Measurements from ENCODE around the gene HCN1. TPM values are rescaled to one million over a fixed set of nuclear protein-coding genes. Genes with fewer than 3 reads are reported as not detected.

HCN1 gene
- total RNA-seq, 3 donors from 2014 or later: not detected

GRCh38 chr5:45437752-45438151 lies 258.4 kb downstream of the HCN1 start:
- ATAC-seq (no peak), DNase-seq (no peak)
- Mint-ChIP-seq H3K4me3 (no peak overlapping the region), H3K36me3 (ENCODE audit: insufficient read depth) (no peaks in the 10 kb centered on the region), H3K4me1 (ENCODE audit: low read depth) (no peaks in the 10 kb centered on the region), H3K27me3 (ENCODE audit: low read depth) (no peaks in the 10 kb centered on the region), H3K9me3 (peaks cover 7% of the 10 kb centered on the region)

- Mint-ChIP-seq H3K4me3 (no peak overlapping the region), H3K27me3 (ENCODE audit: low read depth) (no peaks in the 10 kb centered on the region), H3K9me3 (peaks cover 12% of the 10 kb centered on the region), H3K36me3 (ENCODE audit: insufficient read depth) (no peaks in the 10 kb centered on the region), H3K4me1 (ENCODE audit: low read depth) (no peaks in the 10 kb centered on the region)
- ATAC-seq (no peak), DNase-seq (no peak)
Observed at GRCh38 chr5:45417285-45417998, 278.7 kb downstream of the HCN1 start.

- Mint-ChIP-seq H3K27me3 (ENCODE audit: low read depth) (no peaks in the 10 kb centered on the region), H3K4me1 (ENCODE audit: low read depth) (no peaks in the 10 kb centered on the region), H3K4me3 (no peak overlapping the region), H3K9me3 (peaks cover 14% of the 10 kb centered on the region), H3K36me3 (ENCODE audit: insufficient read depth) (no peaks in the 10 kb centered on the region)
- ATAC-seq (no peak), DNase-seq (no peak)
Observed at GRCh38 chr5:45414620-45415573, 281.3 kb downstream of the HCN1 start.

- Mint-ChIP-seq H3K4me3 (no peak overlapping the region), H3K36me3 (ENCODE audit: insufficient read depth) (no peaks in the 10 kb centered on the region), H3K27me3 (ENCODE audit: low read depth) (no peaks in the 10 kb centered on the region), H3K9me3 (peaks cover 11% of the 10 kb centered on the region), H3K4me1 (ENCODE audit: low read depth) (no peaks in the 10 kb centered on the region)
- ATAC-seq (no peak), DNase-seq (no peak)
Observed at GRCh38 chr5:45411971-45412612, 284.1 kb downstream of the HCN1 start.

- Mint-ChIP-seq H3K27me3 (ENCODE audit: low read depth) (no peaks in the 10 kb centered on the region), H3K36me3 (ENCODE audit: insufficient read depth) (no peaks in the 10 kb centered on the region), H3K9me3 (peaks cover 11% of the 10 kb centered on the region), H3K4me3 (no peak overlapping the region), H3K4me1 (ENCODE audit: low read depth) (no peaks in the 10 kb centered on the region)
- DNase-seq: no peak
- no peak for ATAC-seq
Observed at GRCh38 chr5:45410304-45410995, 285.7 kb downstream of the HCN1 start.

- ATAC-seq: no peak
Observed at GRCh38 chr5:45408067-45408466, 288.1 kb downstream of the HCN1 start.

GRCh38 chr5:45402804-45403455 lies 293.2 kb downstream of the HCN1 start:
- Mint-ChIP-seq H3K9me3 (peaks cover 3% of the 10 kb centered on the region), H3K4me3 (no peak overlapping the region), H3K4me1 (ENCODE audit: low read depth) (no peaks in the 10 kb centered on the region), H3K36me3 (ENCODE audit: insufficient read depth) (no peaks in the 10 kb centered on the region), H3K27me3 (ENCODE audit: low read depth) (no peaks in the 10 kb centered on the region)
- DNase-seq (no peak), ATAC-seq (no peak)

More at GRCh38 chr5:45408067-45408466, 288.1 kb downstream of the HCN1 start:
- Mint-ChIP-seq H3K9me3 (peaks cover 8% of the 10 kb centered on the region), H3K4me3 (no peak overlapping the region), H3K36me3 (ENCODE audit: insufficient read depth) (no peaks in the 10 kb centered on the region), H3K4me1 (ENCODE audit: low read depth) (no peaks in the 10 kb centered on the region), H3K27me3 (ENCODE audit: low read depth) (no peaks in the 10 kb centered on the region)
- no peak for DNase-seq

- ATAC-seq: no peak
- Mint-ChIP-seq H3K4me3 (no peak overlapping the region), H3K36me3 (ENCODE audit: insufficient read depth) (no peaks in the 10 kb centered on the region), H3K4me1 (ENCODE audit: low read depth) (no peaks in the 10 kb centered on the region), H3K27me3 (ENCODE audit: low read depth) (no peaks in the 10 kb centered on the region), H3K9me3 (peaks cover 3% of the 10 kb centered on the region)
- no peak for DNase-seq
Observed at GRCh38 chr5:45399041-45399440, 297.1 kb downstream of the HCN1 start.

GRCh38 chr5:45385321-45386058 lies 310.7 kb downstream of the HCN1 start:
- no peaks in the 10 kb centered on the region for H3K4me1 Mint-ChIP-seq (ENCODE audit: low read depth)
- DNase-seq (no peak), ATAC-seq (no peak)
- H3K9me3 Mint-ChIP-seq: peaks cover 13% of the 10 kb centered on the region
- H3K36me3 Mint-ChIP-seq (ENCODE audit: insufficient read depth): no peaks in the 10 kb centered on the region
- no peak overlapping the region for H3K4me3 Mint-ChIP-seq
- no peaks in the 10 kb centered on the region for H3K27me3 Mint-ChIP-seq (ENCODE audit: low read depth)

- Mint-ChIP-seq H3K9me3 (peaks cover 17% of the 10 kb centered on the region), H3K4me3 (no peak overlapping the region), H3K4me1 (ENCODE audit: low read depth) (no peaks in the 10 kb centered on the region), H3K27me3 (ENCODE audit: low read depth) (no peaks in the 10 kb centered on the region), H3K36me3 (ENCODE audit: insufficient read depth) (no peaks in the 10 kb centered on the region)
- ATAC-seq (no peak), DNase-seq (no peak)
Observed at GRCh38 chr5:45383985-45384384, 312.2 kb downstream of the HCN1 start.

- Mint-ChIP-seq H3K9me3 (peaks cover 17% of the 10 kb centered on the region), H3K27me3 (ENCODE audit: low read depth) (no peaks in the 10 kb centered on the region), H3K4me1 (ENCODE audit: low read depth) (no peaks in the 10 kb centered on the region), H3K4me3 (no peak overlapping the region), H3K36me3 (ENCODE audit: insufficient read depth) (no peaks in the 10 kb centered on the region)
- ATAC-seq (no peak), DNase-seq (no peak)
Observed at GRCh38 chr5:45382583-45382982, 313.6 kb downstream of the HCN1 start.

- H3K4me3 Mint-ChIP-seq: no peak overlapping the region
- H3K27me3 Mint-ChIP-seq (ENCODE audit: low read depth): no peaks in the 10 kb centered on the region
- DNase-seq (no peak), ATAC-seq (no peak)
- H3K4me1 Mint-ChIP-seq (ENCODE audit: low read depth): no peaks in the 10 kb centered on the region
- H3K9me3 Mint-ChIP-seq: peaks cover 10% of the 10 kb centered on the region
- no peaks in the 10 kb centered on the region for H3K36me3 Mint-ChIP-seq (ENCODE audit: insufficient read depth)
Observed at GRCh38 chr5:45376417-45376816, 319.8 kb downstream of the HCN1 start.

GRCh38 chr5:45372629-45373028 lies 323.6 kb downstream of the HCN1 start:
- DNase-seq (no peak), ATAC-seq (no peak)
- Mint-ChIP-seq H3K4me1 (ENCODE audit: low read depth) (no peaks in the 10 kb centered on the region), H3K4me3 (no peak overlapping the region), H3K27me3 (ENCODE audit: low read depth) (no peaks in the 10 kb centered on the region), H3K9me3 (peaks cover 13% of the 10 kb centered on the region), H3K36me3 (ENCODE audit: insufficient read depth) (no peaks in the 10 kb centered on the region)

Measured in activated T-cell treated with anti-CD3 and anti-CD28 coated beads, Interleukin-2, amount 50 U/mL, for 4 hours (primary cell).